Activated B cell treated with CpG ODN at 0.5 μM for 24 hours (primary cell): ENCODE measurements around the gene ZNHIT2. TPM values are rescaled to one million over a fixed set of nuclear protein-coding genes. Genes with fewer than 3 reads are reported as not detected.

Source experiments
- ATAC-seq: fragments of 200-7000 bp; cut with Tn5 transposase; one replicate; pipeline ENCODE4 v1.10.0; 2021; ENCODE audit warnings: low read depth, mild to moderate bottlenecking, moderate library complexity
- CTCF ChIA-PET: fragments of 350-600 bp; sonication (Branson Sonifier 250); formaldehyde crosslinking; loops from one replicate; lab custom pipeline; 2021; ENCODE audit warnings: antibody characterized with exemption; lab: Charles Lee
- POLR2A ChIA-PET: fragments of 350-600 bp; sonication (Branson Sonifier 250); formaldehyde crosslinking; loops from one replicate; lab custom pipeline; 2021; ENCODE audit warnings: antibody characterized with exemption; lab: Charles Lee
- DNase-seq: peaks from one replicate; pipeline ENCODE4 v3.0.0; 2022
- H3K27ac Mint-ChIP-seq: one replicate; pipeline ENCODE4 v1.8.0; 2020; ENCODE audit warnings: mixed read lengths
- H3K27me3 Mint-ChIP-seq: one replicate; pipeline ENCODE4 v1.8.0; 2021; ENCODE audit warnings: mixed read lengths
- H3K36me3 Mint-ChIP-seq: one replicate; pipeline ENCODE4 v1.8.0; 2021; ENCODE audit warnings: low read depth, mixed read lengths
- H3K4me1 Mint-ChIP-seq: one replicate; pipeline ENCODE4 v1.8.0; 2021; ENCODE audit warnings: mixed read lengths
- H3K4me3 Mint-ChIP-seq: one replicate; pipeline ENCODE4 v1.8.0; 2020; ENCODE audit warnings: mild to moderate bottlenecking, mixed read lengths
- H3K9me3 Mint-ChIP-seq: one replicate; pipeline ENCODE4 v1.8.0; 2020; ENCODE audit warnings: mixed read lengths
- intact Hi-C: fragments of 100-400 bp; cut with micrococcal nuclease; formaldehyde crosslinking; loops from one replicate; pipeline ENCODE4 v1.15.1; 2024
- total RNA-seq: library from RNA; stranded (reverse); gene quantifications from 2 replicates; pipeline ENCODE4 v1.2.3, GENCODE V29; 2022
- TF ChIP-seq, protein P1 (sequence below): fragments of 200-600 bp; IDR thresholded peaks from one replicate; pipeline ENCODE4 v1.8.0; 2022; ENCODE audit warnings: antibody characterized with exemption, mild to moderate bottlenecking

ZNHIT2 gene
- total RNA-seq, 1 donor from 2014 or later: 13.4 TPM

DNA sequence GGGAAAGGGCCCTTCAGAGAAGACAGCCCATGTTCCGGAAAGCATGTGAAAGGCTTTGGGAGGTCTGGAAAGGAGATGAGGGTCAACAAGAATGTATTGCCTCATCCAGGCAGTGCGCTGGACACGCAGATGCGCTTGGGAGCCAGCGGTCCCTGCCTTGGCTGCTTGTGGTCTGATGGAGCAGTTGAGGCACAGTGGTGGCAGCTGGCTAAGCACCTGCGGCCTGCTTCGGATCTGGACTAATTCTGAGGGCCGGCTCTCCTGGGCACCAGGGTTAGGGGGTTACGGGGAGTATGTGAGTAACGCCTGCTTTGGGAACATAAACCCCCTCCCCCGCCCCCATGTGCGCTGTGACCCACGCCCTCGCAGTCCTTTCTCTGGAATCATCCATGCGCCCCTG is 10.4 kb downstream of the ZNHIT2 start:
- POLR2A ChIA-PET: no interaction called here
- CTCF ChIA-PET: interaction anchor here (1.6 kb wide), 1 partner anchor 9 kb away, joined by 4 read pairs; no protein-coding TSS in a partner anchor
- Mint-ChIP-seq H3K27ac (no peak overlapping the region), H3K4me1 (peaks cover 23% of the 10 kb centered on the region), H3K36me3 (peaks cover 53% of the 10 kb centered on the region), H3K9me3 (no peaks in the 10 kb centered on the region), H3K27me3 (no peaks in the 10 kb centered on the region), H3K4me3 (no peak overlapping the region)
- TF ChIP-seq, protein P1, sequence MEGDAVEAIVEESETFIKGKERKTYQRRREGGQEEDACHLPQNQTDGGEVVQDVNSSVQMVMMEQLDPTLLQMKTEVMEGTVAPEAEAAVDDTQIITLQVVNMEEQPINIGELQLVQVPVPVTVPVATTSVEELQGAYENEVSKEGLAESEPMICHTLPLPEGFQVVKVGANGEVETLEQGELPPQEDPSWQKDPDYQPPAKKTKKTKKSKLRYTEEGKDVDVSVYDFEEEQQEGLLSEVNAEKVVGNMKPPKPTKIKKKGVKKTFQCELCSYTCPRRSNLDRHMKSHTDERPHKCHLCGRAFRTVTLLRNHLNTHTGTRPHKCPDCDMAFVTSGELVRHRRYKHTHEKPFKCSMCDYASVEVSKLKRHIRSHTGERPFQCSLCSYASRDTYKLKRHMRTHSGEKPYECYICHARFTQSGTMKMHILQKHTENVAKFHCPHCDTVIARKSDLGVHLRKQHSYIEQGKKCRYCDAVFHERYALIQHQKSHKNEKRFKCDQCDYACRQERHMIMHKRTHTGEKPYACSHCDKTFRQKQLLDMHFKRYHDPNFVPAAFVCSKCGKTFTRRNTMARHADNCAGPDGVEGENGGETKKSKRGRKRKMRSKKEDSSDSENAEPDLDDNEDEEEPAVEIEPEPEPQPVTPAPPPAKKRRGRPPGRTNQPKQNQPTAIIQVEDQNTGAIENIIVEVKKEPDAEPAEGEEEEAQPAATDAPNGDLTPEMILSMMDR: no peak
- intact Hi-C loops: no loop called here
- ATAC-seq: no peak
- DNase-seq: no peak

DNA sequence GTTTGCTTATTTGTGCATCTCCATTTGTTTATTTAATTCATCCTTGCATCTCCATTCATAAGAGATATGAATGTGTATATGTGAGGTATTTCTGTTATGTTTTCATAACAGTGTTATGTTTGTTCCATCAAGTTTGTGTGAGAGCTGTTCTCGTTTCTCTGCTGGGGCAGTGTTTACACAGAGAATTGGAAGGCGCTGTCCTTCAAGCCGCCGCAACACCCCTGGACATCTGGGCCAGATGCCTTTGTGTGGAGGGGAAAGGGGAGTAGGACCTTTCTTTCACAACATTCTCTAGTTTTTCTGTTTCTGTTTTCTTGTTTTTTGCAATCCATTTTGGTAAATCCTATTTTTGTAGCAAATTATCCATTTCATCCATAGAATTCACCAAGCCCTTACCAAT is 12.9 kb downstream of the ZNHIT2 start:
- ATAC-seq (no peak), DNase-seq (no peak)
- peaks cover 2% of the 10 kb centered on the region for H3K4me1 Mint-ChIP-seq
- ChIA-PET POLR2A (interaction anchor here (0.6 kb wide), 1 partner anchor 13 kb away, joined by 10 read pairs; no protein-coding TSS in a partner anchor), CTCF (no interaction called here)
- peaks cover 58% of the 10 kb centered on the region for H3K36me3 Mint-ChIP-seq
- no peaks in the 10 kb centered on the region for H3K9me3 Mint-ChIP-seq
- TF ChIP-seq, protein P1: no peak
- H3K4me3 Mint-ChIP-seq: no peak overlapping the region
- no peak overlapping the region for H3K27ac Mint-ChIP-seq
- intact Hi-C loops: no loop called here
- no peaks in the 10 kb centered on the region for H3K27me3 Mint-ChIP-seq

DNA sequence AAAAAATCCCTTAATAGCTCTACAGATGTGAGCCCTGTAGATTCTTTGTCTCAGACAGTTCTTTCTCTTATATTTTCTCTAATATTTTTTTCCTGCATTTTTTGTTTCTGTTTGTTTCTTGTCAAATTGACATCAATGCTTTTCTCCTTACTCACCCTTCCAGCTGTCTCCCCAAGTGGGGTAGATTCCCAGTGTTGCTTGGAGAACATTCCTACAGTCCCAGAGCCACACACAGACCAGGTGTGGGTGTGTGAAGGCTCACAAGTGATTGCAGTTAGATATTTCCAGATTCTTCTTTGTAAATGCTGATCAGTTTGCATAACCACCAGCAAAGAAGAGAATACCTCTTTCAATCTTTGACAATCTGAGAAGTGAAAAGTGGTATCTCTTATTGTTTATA is 14.0 kb downstream of the ZNHIT2 start:
- Mint-ChIP-seq H3K9me3 (no peaks in the 10 kb centered on the region), H3K4me1 (peaks cover 2% of the 10 kb centered on the region), H3K36me3 (peaks cover 58% of the 10 kb centered on the region), H3K27ac (no peak overlapping the region), H3K27me3 (no peaks in the 10 kb centered on the region), H3K4me3 (no peak overlapping the region)
- CTCF ChIA-PET: no interaction called here
- ATAC-seq (no peak), DNase-seq (no peak)
- POLR2A ChIA-PET: interaction anchor here (0.5 to 2.6 kb wide), 3 partner anchors 7 to 88 kb away, joined by 4 to 8 read pairs (median 6); partner anchors contain the start of genes TM7SF2 and ZNHIT2
- intact Hi-C loops: no loop called here
- TF ChIP-seq, protein P1: no peak

DNA sequence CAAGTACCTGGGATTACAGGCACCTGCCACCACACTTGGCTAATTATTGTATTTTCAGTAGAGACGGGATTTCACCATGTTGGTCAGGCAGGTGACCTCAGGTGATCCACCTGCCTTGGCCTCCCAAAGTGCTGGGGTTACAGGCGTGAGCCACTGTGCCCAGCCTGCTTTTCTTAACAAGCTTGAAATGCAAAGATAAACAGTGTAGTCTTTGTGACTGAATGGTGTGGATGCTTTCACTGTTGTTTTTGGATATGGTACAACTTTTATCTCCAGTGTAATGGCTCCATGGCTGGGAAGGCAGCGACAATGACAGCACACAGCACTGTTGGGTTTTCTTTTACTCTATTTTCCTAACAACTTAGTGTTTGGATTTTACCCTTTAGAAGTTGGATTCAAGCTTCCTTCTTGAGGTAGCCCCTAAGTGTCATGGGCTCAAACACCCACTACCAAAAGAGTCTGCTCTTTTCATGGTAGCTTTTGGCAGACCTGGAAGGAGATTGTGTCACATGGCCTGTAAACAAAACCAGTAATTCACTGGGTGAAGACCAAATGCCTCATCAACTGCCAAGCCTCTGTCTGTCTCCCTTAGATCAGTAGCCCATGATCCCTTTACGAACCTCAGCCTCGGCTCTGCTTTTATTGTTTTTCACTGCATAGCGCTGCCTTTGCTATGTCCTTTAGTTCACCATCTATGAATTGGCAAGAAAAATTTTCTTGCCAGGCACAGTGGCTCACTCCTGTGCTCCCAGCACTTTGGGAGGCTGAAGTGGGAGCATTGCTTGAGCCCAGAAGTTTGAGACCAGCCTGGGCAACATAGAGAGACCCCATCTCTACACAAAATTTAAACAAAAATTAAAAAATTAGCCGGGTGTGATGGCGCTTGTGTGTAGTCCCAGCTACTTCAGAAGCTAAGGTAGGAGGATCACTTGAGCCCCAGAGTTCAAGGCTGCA is 15.1 kb downstream of the ZNHIT2 start:
- POLR2A ChIA-PET: interaction anchor here (0.6 to 2.6 kb wide), 4 partner anchors 9 to 79 kb away, joined by 3 to 8 read pairs (median 6); partner anchors contain the start of gene TM7SF2

More for the DNA sequence above, 15.1 kb downstream of the ZNHIT2 start:
- intact Hi-C loops: no loop called here
- Mint-ChIP-seq H3K4me1 (peaks cover 2% of the 10 kb centered on the region), H3K4me3 (no peak overlapping the region), H3K27me3 (no peaks in the 10 kb centered on the region), H3K36me3 (peaks cover 58% of the 10 kb centered on the region), H3K27ac (no peak overlapping the region), H3K9me3 (no peaks in the 10 kb centered on the region)
- TF ChIP-seq, protein P1: no peak
- CTCF ChIA-PET: interaction anchor here (1.6 kb wide), 1 partner anchor 8 kb away, joined by 5 read pairs; no protein-coding TSS in a partner anchor
- ATAC-seq (no peak), DNase-seq (no peak)
